ENCODE measurements around the gene CREB1.
"Not testable (repeated sequence)": the region's sequence is repeated elsewhere in the genome, so short reads cannot be mapped to it uniquely, and the experiment has no call there.

CREB1 gene

DNA sequence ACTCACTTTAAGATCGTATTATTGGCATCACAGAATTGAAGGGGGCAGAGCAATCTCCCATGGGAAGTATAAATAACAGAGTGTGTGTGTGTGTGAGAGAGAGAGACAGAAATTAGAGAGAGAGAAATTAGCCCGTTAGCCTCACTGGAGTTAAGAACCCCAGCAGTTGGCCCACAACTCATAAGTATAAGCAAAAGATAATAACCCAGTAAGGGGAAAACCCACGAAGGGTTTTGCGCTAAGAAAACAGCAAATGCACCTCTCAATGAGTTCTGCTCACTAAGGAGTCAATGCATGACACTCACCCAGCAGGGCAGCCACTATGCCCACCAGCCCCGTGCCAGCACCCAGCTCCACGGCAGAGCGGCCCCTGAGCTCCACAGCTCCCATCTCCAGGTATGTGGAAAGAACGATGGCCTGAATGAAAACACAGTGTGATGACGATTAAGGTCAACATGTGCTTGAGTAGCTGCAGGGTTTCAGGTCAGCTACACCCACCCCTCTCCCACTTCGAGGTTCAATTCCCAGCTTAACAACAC is 91.8 kb downstream of the CREB1 start:
- DNase-seq, result peak; percentile 54

DNA sequence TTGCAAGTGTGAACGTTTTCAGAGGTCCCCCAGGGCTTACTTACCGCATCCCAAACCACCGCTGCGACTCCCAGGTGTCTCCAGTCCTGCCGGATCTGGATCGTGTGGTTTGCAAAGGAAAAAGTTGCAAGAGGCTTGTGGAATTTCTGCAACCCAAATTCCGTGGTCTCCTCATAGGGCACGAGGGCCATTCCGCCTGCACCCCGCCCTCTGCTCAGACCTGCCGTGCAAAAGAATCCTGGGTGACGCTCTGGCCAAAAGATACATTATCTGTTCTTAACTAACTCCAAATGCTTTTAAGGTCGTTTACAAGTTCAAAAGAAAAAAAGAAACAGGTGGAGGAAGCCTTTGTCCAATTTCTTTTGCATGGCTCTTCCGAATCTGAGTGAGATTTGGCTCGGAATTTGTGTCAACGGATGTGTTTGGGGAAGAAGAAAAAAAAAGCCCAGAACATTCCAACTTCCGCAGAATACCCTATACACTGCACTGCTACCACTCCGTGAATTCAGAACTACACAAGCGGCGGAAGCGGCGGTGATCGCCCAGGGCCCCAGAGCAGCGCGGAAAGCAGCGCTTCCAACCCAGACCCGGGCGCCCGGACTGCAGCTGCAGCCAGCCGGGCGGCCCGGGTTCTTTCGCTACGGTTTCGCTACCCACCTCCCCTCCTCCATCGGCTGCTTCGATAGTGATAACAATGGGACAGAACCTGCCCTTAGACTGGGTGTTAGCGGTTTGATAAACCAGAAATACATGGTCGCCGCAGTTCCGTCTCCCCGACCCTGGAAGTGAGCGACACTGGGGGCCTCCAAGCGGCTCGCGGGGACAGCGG is 94.6 kb downstream of the CREB1 start:
- DNase-seq, result peak; percentile 85

GRCh38 chr2:207625014-207625907 is 95.5 kb downstream of the CREB1 start, which contains the start of gene METTL21A:
METTL21A (minus strand) TSS chr2:207625394; CDS start chr2:207624375, 1,019 bp downstream.
- peak; percentile 98 for DNase-seq

DNA sequence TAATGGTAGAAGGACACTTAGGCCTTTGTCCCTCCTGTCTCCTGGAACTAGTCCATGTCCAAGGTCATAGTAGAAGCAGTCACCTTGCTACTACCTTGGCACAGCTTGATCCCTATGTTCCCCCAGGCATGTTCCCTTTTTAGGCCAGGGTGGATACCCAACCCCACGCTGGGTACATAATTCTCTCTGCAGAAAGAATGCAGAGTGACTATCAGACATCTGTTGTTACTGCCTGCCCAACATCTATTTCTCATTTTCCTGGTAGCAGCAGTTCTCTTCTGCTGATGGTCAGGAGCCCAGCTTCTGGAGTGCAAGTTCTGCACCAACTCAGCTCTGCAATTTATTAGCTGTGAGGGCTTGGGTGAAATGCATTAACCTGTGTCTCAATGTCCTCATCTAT is 99.8 kb downstream of the CREB1 start:
- DNase-seq, result no peak

- DNase-seq, result no peak
Observed at GRCh38 chr2:207630491-207630890, 100.7 kb downstream of the CREB1 start.

DNA sequence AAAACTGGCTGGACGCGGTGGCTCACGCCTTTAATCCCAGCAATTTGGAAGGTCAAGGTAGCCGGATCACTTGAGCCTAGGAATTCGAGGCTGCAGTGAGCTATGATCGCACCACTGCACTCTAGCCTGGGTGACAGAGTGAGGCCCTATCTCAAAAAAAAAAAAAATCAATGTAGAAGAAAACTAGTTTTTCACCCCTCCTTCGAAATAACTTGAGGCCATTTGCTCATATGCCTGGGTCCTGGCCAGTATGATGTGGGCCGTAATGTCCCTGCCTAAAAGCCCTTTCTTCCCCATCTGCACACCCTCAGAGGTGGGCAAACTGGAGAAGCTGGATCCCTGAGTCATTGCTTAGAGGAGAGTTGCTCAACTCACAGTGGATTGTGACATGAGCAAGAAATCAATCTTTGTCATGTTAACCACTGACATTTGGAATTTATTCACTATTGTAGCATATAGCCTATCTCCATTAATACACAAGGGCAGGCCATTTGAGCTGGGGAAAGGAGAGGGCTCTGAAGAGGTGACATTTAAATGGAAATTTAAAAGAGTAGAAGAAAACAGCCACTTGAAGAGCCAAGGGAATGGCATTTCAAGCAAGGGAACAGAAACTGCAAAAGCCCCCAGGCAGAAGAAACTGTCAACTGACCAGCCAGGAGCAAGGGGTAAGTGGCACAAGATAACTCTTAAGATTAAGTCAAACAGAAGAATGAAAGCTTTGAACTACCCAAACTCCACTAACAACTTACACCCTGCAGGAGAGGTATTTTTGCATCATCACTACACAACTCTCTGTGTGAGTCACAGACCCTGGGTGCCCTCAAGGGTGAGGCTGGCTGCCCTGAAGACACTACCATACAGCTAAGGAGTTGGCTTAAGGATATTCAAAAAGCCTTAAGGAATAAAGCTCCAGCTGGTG is 103.1 kb downstream of the CREB1 start:
- peak; percentile 85 for DNase-seq

- no peak for DNase-seq
Observed at GRCh38 chr2:207633686-207634085, 103.9 kb downstream of the CREB1 start.

GRCh38 chr2:207635468-207636200 is 105.9 kb downstream of the CREB1 start:
- peak; percentile 74 for DNase-seq

DNA sequence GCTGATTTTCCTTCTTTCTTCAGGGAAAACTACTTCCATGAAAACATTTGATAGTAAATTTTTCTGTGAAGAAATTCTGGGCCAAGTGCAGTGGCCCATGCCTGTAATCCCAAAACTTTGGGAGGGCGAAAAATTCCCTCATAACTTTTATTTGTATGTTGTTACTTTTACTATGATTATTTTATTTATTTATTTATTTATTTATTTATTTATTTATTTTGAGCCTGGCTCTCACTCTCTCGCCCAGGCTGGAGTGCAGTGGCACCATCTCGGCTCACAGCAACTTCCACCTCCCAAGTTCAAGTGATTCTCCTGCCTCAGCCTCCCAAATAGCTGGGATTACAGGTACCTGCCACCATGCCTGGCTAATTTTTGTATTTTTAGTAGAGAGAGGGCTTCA is 109.5 kb downstream of the CREB1 start:
- not testable (repeated sequence) for DNase-seq

DNA sequence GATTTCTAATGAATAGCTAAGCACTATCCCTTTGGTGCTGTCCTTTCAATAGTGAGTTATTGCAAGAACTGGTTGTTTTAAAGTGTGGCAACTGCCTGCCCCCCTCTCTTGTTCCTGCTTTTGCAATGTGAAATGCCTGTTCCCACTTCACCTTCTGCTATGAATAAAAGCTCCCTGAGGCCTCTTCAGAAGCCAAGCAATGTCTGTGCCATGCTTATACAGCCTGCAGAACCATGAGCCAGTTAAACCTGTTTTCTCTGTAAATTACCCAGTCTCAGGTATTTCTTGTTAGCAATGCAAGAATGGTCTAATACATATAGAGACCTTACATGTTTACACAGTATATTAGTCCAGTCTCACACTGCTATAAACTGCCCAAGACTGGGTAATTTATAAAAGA is 110.4 kb downstream of the CREB1 start:
- no peak for DNase-seq

DNA sequence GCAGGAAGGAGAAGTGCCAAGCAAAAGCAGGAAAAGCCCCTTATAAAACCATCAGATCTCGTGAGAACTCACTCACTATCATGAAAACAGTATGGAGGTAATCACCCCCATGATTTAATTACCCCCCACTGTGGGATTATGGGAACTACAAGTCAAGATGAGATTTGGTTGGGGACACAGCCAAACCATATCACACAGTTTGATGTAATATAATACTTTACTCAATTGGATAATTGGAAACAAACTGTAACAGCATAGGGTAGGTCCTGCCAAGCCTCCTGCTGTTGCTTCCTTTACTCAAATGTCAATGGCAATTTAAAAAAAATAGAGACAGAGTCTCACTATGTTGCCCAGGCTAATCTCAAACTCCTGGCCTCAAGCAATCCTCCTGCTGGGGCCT is 110.9 kb downstream of the CREB1 start:
- no peak for DNase-seq

- no peak for DNase-seq
Observed at GRCh38 chr2:207643892-207644291, 114.1 kb downstream of the CREB1 start.

- not testable (repeated sequence) for DNase-seq
Observed at GRCh38 chr2:207646582-207646981, 116.8 kb downstream of the CREB1 start.

Data from hematopoietic multipotent progenitor cell treated with erythropoietin and hydrocortisone succinate and interleukin-3 and kit ligand, for 4 days (in vitro differentiated cells).